Activated naive CD4-positive, alpha-beta T cell treated with anti-CD3 and anti-CD28 coated beads, Interleukin-2, amount 50 U/mL, for 72 hours (primary cell): ENCODE data around the gene SERPINB10. TPM values are rescaled to one million over a fixed set of nuclear protein-coding genes. Genes with fewer than 3 reads are reported as not detected.

ENCODE experiments used
- total RNA-seq, 2 donors: library from RNA; stranded (reverse); gene quantifications; one replicate each; pipeline ENCODE4 v1.2.3, GENCODE V29; 2022

SERPINB10 gene
- total RNA-seq, 2 donors from 2014 or later: not detected

Other genes starting within 250 kb of the SERPINB10 start
- not detected for gene SERPINB3, start 246.1 kb upstream of the SERPINB10 start, total RNA-seq
- not detected for gene SERPINB11, start 205.0 kb upstream of the SERPINB10 start, total RNA-seq
- not detected for gene SERPINB7, start 132.5 kb upstream of the SERPINB10 start, total RNA-seq
- not detected for gene SERPINB2, start 20.3 kb upstream of the SERPINB10 start, total RNA-seq
- gene HMSD, start 41.3 kb downstream of the SERPINB10 start, total RNA-seq: 10 to 100 TPM in 1 of 2 donors, under 1 TPM in 1; 0.61 to 38.0 TPM
- gene SERPINB8, start 62.1 kb downstream of the SERPINB10 start, total RNA-seq: 10 to 100 TPM in 1 of 2 donors, 1 to 10 TPM in 1; 7.8 to 23.0 TPM
- not detected for gene LINC00305, start 241.1 kb downstream of the SERPINB10 start, total RNA-seq